K562 (cell line): ENCODE results near the gene CCDC87. TPM values are rescaled to one million over a fixed set of nuclear protein-coding genes. Genes with fewer than 3 reads are reported as not detected.

Experiments used
- CREB1 ChIP-seq, 2 experiments: sonication (generic) in 1 of 2; formaldehyde crosslinking in 1 of 2; IDR thresholded peaks; 2 replicates each; pipeline versions ENCODE4 v1.6.1 to v1.8.0; 2012 to 2022; ENCODE audit warnings: inconsistent platforms in 1 of 2, mild to moderate bottlenecking in 1 of 2, missing genetic modification reagents in 1 of 2, moderate library complexity in 1 of 2
- HMG20B ChIP-seq: fragments of 250-450 bp; sonication (Bioruptor Pico); IDR thresholded peaks from 2 replicates; pipeline ENCODE4 v1.5.0; 2021; ENCODE audit warnings: mild to moderate bottlenecking
- L3MBTL2 ChIP-seq: fragments of 450-650 bp; IDR thresholded peaks from 2 replicates; pipeline ENCODE4 v1.6.1; 2016; ENCODE audit warnings: mild to moderate bottlenecking, moderate library complexity
- MIER1 ChIP-seq: fragments of 450-650 bp; IDR thresholded peaks from 2 replicates; pipeline ENCODE4 v1.6.1; 2016; ENCODE audit warnings: antibody characterized with exemption, mild to moderate bottlenecking, low read depth
- NCOA1 ChIP-seq: fragments of 450-650 bp; IDR thresholded peaks from 2 replicates; pipeline ENCODE4 v1.6.1; 2016; ENCODE audit warnings: low read depth
- NCOR1 ChIP-seq: fragments of 450-650 bp; IDR thresholded peaks from 2 replicates; pipeline ENCODE4 v1.6.1; 2016; ENCODE audit warnings: mild to moderate bottlenecking, moderate library complexity
- NFATC3 ChIP-seq: fragments of 450-650 bp; IDR thresholded peaks from 2 replicates; pipeline ENCODE4 v1.6.1; 2017; ENCODE audit warnings: mild to moderate bottlenecking
- PHB ChIP-seq: fragments of 250-450 bp; sonication (Bioruptor Pico); IDR thresholded peaks from 2 replicates; pipeline ENCODE4 v1.5.0; 2021
- PHB2 ChIP-seq: fragments of 450-650 bp; IDR thresholded peaks from 2 replicates; pipeline ENCODE4 v1.6.1; 2017; ENCODE audit warnings: low read depth
- POLR2H ChIP-seq: IDR thresholded peaks from 2 replicates; pipeline ENCODE4 v1.6.1; 2016; ENCODE audit warnings: missing genetic modification characterization, low read depth, mild to moderate bottlenecking, control low read depth, missing compliant biosample characterization, moderate library complexity
- PRPF4 ChIP-seq: fragments of 200-400 bp; formaldehyde crosslinking; IDR thresholded peaks from one replicate; pipeline ENCODE4 v1.6.1; 2017; ENCODE audit warnings: low read length, low read depth, mild to moderate bottlenecking; ENCODE audit not compliant: insufficient read depth, poor library complexity, severe bottlenecking
- PTTG1 ChIP-seq: fragments of 450-650 bp; IDR thresholded peaks from 2 replicates; pipeline ENCODE4 v1.6.1; 2016; ENCODE audit warnings: low read depth, mild to moderate bottlenecking, missing genetic modification characterization, missing compliant biosample characterization
- TSC22D4 ChIP-seq: fragments of 450-650 bp; IDR thresholded peaks from 2 replicates; pipeline ENCODE4 v1.6.1; 2016; ENCODE audit warnings: missing genetic modification characterization, missing biosample characterization, control low read depth
- YBX1 ChIP-seq: fragments of 450-650 bp; IDR thresholded peaks from 2 replicates; pipeline ENCODE4 v1.7.1; 2016; ENCODE audit warnings: mild to moderate bottlenecking
- polyA plus RNA-seq, 8 experiments: library from polyadenylated mRNA; depleted of rRNA in 4 of 8; stranded (reverse) in 5 of 8; unstranded in 3 of 8; fragments of >200 nt; fragmentation: Nextera tagmentation in 2 of 8; fragmentation: Illumina TruSeq in 1 of 8; extraction: Ambion mirVana in 2 of 8; extraction: Trizol in 1 of 8; gene quantifications; 2 replicates each; pipeline versions ENCODE4 v1.2.1 to v1.2.3, GENCODE V29; 2011 to 2014; ENCODE audit warnings: inconsistent platforms in 1 of 8, missing spikeins in 1 of 8
- total RNA-seq, 7 experiments: library from RNA; depleted of rRNA in 6 of 7; stranded (reverse); fragments of >200 nt in 6 of 7; fragmentation: Illumina TruSeq in 2 of 7; extraction: Trizol in 2 of 7; gene quantifications; 2 replicates each; pipeline versions ENCODE4 v1.2.1 to v1.2.3, GENCODE V29; 2011 to 2021; ENCODE audit warnings: low replicate concordance in 1 of 7
- TF ChIP-seq, protein P1 (sequence below): sonication (generic); formaldehyde crosslinking; IDR thresholded peaks from 2 replicates; pipeline ENCODE4 v1.5.0; 2020; ENCODE audit warnings: missing genetic modification reagents
- TF ChIP-seq, protein P2 (sequence below): sonication (generic); formaldehyde crosslinking; IDR thresholded peaks from 2 replicates; pipeline ENCODE4 v1.8.0; 2022; ENCODE audit warnings: missing genetic modification reagents, mild to moderate bottlenecking, moderate library complexity, borderline replicate concordance
- TF ChIP-seq, protein P3 (sequence below): fragments of 450-650 bp; IDR thresholded peaks from 2 replicates; pipeline ENCODE4 v1.6.1; 2017; ENCODE audit warnings: antibody characterized with exemption, mild to moderate bottlenecking

The CCDC87 gene
- total and polyA plus RNA-seq, 9 of the 15 experiments (the other 6 are each of a cell fraction or from before 2014, with no cell fraction given) = 0.03 to 0.44 (median 0.15) TPM; not detected in 1

DNA sequence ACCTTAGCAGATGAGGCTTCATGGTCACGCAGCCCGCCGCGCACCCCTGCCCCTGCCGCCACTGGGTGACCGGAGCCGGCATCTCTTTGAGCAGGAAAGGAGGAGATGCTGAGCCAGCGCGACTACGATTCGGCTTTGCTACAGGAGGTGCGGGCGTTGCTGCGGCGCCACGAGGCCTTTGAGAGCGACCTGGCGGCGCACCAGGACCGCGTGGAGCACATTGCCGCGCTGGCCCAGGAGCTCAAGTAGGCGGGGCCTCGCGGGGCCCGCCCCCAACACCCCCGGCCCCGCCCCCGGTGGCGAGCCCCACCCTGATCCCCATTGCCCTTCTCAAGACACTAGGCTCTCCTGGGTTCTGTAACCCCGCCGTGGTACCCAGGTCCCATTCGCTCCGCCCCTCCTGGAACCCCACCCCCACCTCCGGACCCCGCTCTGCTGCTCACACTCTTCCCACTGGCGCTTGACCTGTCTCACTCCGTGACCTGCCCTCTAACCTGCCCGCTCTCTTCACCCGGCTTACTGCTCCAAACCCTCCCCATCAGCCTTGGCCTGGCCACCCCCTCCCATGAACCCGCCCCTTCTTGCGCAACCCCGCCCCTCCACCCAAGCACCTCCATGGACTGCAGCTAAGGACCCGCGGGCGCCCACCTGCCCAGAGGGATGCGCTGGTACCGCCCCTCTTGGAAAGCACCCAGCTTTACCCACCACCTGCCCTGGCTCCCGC, 33.6 kb downstream of the CCDC87 start (continued):
- TF ChIP-seq YBX1 (no peak), PTTG1 (tag) (no peak), PHB (CRISPR knock-in tag) (no peak), PRPF4 (no peak), CREB1 (IDR thresholded peaks at IDR 0.05) (no peak; the same call in 1 of the 2 replicates), CREB1 (CRISPR knock-in tag; IDR thresholded peaks at IDR 0.05) (no peak), TSC22D4 (no peak), NFATC3 (no peak), POLR2H (tag) (no peak), NCOR1 (no peak), L3MBTL2 (peak; percentile 99), NCOA1 (no peak), HMG20B (CRISPR knock-in tag) (no peak), MIER1 (no peak), PHB2 (no peak)
- TF ChIP-seq, protein P1, sequence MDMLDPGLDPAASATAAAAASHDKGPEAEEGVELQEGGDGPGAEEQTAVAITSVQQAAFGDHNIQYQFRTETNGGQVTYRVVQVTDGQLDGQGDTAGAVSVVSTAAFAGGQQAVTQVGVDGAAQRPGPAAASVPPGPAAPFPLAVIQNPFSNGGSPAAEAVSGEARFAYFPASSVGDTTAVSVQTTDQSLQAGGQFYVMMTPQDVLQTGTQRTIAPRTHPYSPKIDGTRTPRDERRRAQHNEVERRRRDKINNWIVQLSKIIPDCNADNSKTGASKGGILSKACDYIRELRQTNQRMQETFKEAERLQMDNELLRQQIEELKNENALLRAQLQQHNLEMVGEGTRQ (CRISPR knock-in tag) = no peak
- TF ChIP-seq, protein P2, sequence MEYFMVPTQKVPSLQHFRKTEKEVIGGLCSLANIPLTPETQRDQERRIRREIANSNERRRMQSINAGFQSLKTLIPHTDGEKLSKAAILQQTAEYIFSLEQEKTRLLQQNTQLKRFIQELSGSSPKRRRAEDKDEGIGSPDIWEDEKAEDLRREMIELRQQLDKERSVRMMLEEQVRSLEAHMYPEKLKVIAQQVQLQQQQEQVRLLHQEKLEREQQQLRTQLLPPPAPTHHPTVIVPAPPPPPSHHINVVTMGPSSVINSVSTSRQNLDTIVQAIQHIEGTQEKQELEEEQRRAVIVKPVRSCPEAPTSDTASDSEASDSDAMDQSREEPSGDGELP (CRISPR knock-in tag) = peak; percentile 74; the same call in 1 of the 2 replicates
- TF ChIP-seq, protein P3, sequence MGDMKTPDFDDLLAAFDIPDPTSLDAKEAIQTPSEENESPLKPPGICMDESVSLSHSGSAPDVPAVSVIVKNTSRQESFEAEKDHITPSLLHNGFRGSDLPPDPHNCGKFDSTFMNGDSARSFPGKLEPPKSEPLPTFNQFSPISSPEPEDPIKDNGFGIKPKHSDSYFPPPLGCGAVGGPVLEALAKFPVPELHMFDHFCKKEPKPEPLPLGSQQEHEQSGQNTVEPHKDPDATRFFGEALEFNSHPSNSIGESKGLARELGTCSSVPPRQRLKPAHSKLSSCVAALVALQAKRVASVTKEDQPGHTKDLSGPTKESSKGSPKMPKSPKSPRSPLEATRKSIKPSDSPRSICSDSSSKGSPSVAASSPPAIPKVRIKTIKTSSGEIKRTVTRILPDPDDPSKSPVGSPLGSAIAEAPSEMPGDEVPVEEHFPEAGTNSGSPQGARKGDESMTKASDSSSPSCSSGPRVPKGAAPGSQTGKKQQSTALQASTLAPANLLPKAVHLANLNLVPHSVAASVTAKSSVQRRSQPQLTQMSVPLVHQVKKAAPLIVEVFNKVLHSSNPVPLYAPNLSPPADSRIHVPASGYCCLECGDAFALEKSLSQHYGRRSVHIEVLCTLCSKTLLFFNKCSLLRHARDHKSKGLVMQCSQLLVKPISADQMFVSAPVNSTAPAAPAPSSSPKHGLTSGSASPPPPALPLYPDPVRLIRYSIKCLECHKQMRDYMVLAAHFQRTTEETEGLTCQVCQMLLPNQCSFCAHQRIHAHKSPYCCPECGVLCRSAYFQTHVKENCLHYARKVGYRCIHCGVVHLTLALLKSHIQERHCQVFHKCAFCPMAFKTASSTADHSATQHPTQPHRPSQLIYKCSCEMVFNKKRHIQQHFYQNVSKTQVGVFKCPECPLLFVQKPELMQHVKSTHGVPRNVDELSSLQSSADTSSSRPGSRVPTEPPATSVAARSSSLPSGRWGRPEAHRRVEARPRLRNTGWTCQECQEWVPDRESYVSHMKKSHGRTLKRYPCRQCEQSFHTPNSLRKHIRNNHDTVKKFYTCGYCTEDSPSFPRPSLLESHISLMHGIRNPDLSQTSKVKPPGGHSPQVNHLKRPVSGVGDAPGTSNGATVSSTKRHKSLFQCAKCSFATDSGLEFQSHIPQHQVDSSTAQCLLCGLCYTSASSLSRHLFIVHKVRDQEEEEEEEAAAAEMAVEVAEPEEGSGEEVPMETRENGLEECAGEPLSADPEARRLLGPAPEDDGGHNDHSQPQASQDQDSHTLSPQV = peak; percentile 93
